ENCODE measurements around the gene RAB3A.

DNA sequence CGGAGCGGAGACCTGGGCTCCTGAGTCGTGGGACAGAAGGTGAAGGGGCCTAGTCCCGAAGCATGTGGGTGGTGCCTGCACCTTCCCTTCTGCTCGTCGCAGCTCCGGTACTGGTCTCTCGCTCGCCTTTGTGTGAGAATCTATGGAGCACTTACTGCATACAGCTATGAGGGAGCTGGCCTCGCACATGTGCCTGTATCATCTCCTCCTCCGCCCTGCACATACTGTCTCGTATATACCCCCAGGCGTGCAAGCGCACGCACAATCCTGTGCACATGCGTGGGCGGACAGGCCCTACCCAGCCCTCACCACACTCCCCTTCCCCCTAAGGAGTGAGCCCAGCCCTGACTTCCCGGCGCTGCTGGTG lies 42.2 kb downstream of the RAB3A start:
- TF ChIP-seq THRA (IDR thresholded peaks at IDR 0.05) (no peak), CTCF (IDR thresholded peaks at IDR 0.05 in 2 of 3, conservative IDR thresholded peaks at IDR 0.05 in 1 of 3; ENCODE audit: insufficient read depth in 2 of 3, low read depth in 1 of 3, low read length in 3 of 3) (0 out of 6 replicates have a peak, but pooled peaks of 1 of the 3 experiments have one; percentile 8), ZNF561 (CRISPR knock-in tag; conservative IDR thresholded peaks at IDR 0.05) (no peak), ASH1L (IDR thresholded peaks at IDR 0.05; ENCODE audit: borderline replicate concordance, low read depth, partially characterized antibody) (no peak), DLX4 (CRISPR knock-in tag; IDR thresholded peaks at IDR 0.05) (no peak), EHMT2 (IDR thresholded peaks at IDR 0.05) (no peak), DNMT1 (IDR thresholded peaks at IDR 0.05) (no peak), TAF15 (IDR thresholded peaks at IDR 0.05; ENCODE audit: low read depth, low read length) (no peak), RBM22 (IDR thresholded peaks at IDR 0.05; ENCODE audit: low read depth, low read length, poor library complexity, severe bottlenecking) (no peak), GATA2 (CRISPR knock-in tag; IDR thresholded peaks at IDR 0.05) (no peak), SRSF7 (optimal IDR thresholded peaks at IDR 0.05; ENCODE audit: low read depth, low read length) (no peak)
- TF ChIP-seq, protein P1, sequence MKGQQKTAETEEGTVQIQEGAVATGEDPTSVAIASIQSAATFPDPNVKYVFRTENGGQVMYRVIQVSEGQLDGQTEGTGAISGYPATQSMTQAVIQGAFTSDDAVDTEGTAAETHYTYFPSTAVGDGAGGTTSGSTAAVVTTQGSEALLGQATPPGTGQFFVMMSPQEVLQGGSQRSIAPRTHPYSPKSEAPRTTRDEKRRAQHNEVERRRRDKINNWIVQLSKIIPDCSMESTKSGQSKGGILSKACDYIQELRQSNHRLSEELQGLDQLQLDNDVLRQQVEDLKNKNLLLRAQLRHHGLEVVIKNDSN (CRISPR knock-in tag; IDR thresholded peaks at IDR 0.05) = no peak
